HG03025 (cell line): Measurements from ENCODE around the gene AXIN2.

Source experiments
- ATAC-seq: cut with Tn5 transposase; IDR thresholded peaks from one replicate; pipeline ENCODE4 v1.9.1; 2021; ENCODE audit warnings: mild to moderate bottlenecking, moderate library complexity; ENCODE audit not compliant: unreplicated experiment, low FRiP score

Gene AXIN2

GRCh38 chr17:65556014-65556909, 5.2 kb downstream of the AXIN2 start:
- ATAC-seq: no peak

DNA sequence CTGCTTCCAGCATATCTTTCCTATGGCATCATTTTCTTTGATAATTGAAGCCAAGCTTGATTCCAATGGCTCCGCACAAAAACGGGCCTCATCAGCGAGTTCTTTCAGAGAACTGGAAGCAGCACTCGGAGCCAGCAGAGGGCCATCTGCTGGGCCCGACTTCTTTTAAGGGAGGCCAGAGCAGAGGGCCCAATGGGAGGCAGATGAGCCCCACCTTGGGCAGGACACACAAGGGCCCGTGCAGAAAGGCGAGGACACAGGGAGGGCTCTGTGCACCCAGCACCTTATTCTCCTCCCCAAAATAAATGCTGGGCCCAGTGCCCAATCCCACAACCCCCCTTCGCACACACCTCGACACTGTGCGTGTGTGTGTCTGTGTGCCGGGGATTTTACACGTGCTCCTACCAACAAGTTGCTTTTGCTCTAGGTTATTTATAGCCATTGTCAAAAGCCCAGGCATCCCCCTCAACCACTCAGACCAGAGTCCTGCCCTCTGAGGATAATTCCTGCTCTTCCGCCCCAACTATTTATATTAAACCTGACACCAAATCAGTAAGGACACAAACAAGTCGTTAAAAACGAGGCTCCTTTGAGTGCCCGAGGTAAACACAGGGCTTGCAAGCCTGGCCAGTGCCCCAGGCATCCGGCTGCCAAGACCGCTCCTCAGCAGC, 6.8 kb downstream of the AXIN2 start:
- ATAC-seq: no peak

GRCh38 chr17:65553646-65554552, 7.5 kb downstream of the AXIN2 start:
- no peak for ATAC-seq

DNA sequence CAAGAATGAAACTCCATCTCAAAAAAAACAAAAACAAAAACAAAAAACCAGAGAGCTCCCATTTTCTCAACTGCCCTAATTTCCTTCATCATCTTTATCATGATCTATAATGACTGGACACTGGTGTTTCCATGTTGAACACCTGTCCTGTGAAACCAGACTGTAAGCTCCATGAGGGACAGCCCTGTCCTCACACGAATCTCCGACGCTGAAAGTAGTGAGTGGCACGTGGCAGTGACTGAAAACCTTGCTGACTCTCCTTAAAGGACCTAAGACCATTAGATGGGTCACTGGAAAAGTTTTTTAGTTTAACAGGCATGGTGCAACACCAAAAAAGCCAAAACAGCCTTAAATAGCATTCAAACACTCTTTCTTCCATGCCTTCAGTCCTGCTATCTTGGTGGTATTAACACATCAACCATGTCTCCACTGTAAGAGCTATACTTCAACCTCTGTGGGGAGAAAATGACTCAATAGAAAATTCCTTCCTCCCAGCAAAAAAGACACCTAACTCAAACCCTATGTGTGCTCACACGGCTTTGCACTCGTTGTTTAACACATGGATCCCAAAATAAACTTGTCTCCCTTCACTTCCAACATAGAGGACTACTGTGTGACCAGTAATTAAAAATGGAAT, 8.3 kb downstream of the AXIN2 start:
- no peak for ATAC-seq

GRCh38 chr17:65552214-65552613, 9.2 kb downstream of the AXIN2 start:
- ATAC-seq: no peak

GRCh38 chr17:65551267-65552040, 10.0 kb downstream of the AXIN2 start:
- no peak for ATAC-seq

- no peak for ATAC-seq
These were observed 10.7 kb downstream of the AXIN2 start for GRCh38 chr17:65550758-65551157.

- ATAC-seq: no peak
These were observed 11.3 kb downstream of the AXIN2 start for GRCh38 chr17:65550075-65550662.

- ATAC-seq: no peak
These were observed 13.0 kb downstream of the AXIN2 start for GRCh38 chr17:65548269-65548969.

GRCh38 chr17:65547253-65547670, 14.2 kb downstream of the AXIN2 start:
- ATAC-seq: no peak

DNA sequence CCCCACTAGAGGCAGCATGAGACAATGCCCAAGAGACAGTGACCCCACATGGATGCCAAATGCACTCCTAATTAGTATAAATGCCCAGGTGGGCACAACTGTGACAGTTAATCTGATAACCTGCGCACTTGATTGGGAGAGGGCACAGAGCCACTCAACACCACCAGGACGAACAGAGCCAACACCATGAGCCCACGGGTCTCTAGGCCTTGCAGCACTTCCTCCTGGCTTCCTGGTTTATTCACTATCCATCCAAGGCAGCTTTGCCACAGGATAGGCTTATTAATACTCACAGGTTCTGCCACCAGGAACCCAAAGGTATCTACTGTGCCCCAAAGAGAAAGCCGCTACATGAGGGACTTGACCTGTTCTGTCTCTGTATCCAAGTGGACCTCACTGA, 14.9 kb downstream of the AXIN2 start:
- no peak for ATAC-seq

DNA sequence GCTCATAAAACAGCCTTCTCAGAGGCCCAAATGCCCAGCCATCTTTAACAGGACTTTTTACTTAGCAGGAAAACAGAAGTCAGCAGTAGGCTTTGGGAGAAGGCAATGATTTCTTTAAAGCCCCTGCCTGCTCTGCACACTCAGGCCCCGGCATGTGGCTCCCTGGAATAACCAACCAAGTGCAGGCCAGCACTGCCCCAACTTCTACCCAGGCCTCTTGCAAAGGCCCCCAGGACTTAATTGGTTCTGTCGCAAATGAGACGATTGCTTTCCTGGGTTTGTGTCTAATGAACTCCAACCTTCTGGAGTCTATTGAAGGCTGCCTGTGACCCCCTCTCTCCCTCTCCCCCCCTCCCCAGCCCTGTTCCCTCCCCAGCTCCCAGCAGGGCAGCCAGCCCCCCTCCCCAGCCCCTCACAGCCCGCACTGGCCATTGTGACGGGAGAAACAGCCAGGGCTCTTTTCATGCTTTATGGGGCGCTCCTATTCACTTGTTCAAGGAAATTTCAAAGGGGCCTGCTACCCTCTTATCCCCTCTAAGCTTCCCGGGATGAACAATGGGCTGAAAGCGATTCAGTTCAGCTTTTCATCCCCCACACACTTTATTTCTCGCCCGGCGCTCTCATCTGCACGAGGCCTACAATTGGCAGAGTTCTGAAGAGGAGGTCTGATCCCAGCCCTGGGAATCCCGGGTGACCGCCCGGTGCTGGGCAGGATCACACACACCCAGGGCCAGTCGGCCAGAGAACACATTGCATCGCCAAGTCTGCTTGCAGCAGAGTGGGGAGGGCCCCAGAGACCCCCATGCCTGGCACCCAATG, 15.5 kb downstream of the AXIN2 start:
- ATAC-seq: no peak

GRCh38 chr17:65544672-65545071, 16.8 kb downstream of the AXIN2 start:
- ATAC-seq: no peak

DNA sequence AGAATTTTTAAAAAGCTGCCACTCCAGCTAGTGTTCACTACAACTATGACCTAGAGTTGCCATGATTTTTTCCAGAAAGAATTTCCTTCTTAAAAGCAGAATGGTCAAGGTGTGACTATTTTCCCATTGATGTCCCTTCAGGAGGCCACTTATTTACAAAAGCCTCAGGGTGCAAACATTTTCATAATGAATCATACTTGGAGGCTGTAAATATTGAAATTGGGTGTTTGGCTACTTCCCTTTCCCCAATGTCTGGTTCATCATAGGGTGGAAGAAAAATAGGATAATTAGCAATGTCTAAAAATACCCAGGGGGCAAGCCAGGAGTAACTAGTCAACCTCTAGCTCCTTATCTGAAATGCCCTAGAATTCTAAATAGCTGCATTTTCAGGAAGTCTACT, 18.8 kb downstream of the AXIN2 start:
- no peak for ATAC-seq

DNA sequence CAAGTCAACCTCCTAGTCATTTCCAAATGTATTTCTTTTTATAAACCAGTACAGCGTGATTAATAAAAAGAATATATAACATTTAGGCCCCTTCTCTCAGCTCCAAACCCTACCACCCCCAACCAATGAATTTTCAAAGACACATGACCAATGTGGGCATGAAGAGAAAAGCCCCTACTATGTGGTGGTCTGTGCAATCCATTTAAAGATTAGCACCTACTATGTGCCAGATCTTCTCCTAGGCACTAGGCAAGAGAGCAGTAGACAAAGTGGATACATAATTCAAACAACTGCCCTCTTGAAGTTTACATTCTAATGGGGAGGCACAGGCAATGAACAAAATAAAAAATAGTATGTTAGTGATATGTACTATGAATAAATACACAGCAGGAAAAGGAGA, 19.4 kb downstream of the AXIN2 start:
- ATAC-seq: no peak

DNA sequence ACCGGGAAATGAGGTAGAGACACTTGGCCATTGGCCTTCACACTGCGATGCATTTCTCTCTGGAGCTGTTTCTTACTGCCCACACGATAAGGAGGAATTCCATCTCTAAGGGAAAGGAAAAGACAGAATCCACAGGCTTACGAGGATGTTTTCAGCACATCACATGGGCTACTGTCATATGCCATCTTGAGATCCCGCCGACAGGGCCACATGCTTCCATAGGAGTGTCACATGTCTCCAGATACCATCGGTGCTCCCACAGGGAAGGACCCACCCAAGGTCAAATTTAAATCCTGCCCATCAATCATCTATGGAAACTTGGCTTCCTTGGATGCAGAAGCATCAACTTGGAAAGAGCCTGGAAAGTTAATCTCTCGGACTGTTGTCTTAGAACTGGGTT, 20.0 kb downstream of the AXIN2 start:
- no peak for ATAC-seq

GRCh38 chr17:65539630-65540266, 21.7 kb downstream of the AXIN2 start:
- no peak for ATAC-seq
